Measurements from ENCODE around the gene PTPN21.

Gene PTPN21

GRCh38 chr14:88504602-88505001 is 50.2 kb downstream of the PTPN21 start:
- no peak for DNase-seq (ENCODE audit: low spot score)

GRCh38 chr14:88503754-88504406 is 50.9 kb downstream of the PTPN21 start:
- no peak for DNase-seq (ENCODE audit: low spot score)

GRCh38 chr14:88502740-88503139 is 52.1 kb downstream of the PTPN21 start:
- DNase-seq (ENCODE audit: low spot score) = no peak

- DNase-seq (ENCODE audit: low spot score) = no peak
These were observed 54.2 kb downstream of the PTPN21 start for GRCh38 chr14:88500611-88501010.

GRCh38 chr14:88499225-88499624 is 55.6 kb downstream of the PTPN21 start:
- DNase-seq (ENCODE audit: low spot score) = no peak

GRCh38 chr14:88496414-88496813 is 58.4 kb downstream of the PTPN21 start:
- DNase-seq (ENCODE audit: low spot score) = no peak

- DNase-seq (ENCODE audit: low spot score) = no peak
These were observed 61.2 kb downstream of the PTPN21 start for GRCh38 chr14:88493392-88494185.

GRCh38 chr14:88492272-88493089 is 62.3 kb downstream of the PTPN21 start:
- peak; percentile 76 for DNase-seq (ENCODE audit: low spot score)

- no peak for DNase-seq (ENCODE audit: low spot score)
These were observed 64.6 kb downstream of the PTPN21 start for GRCh38 chr14:88490168-88490567.

- no peak for DNase-seq (ENCODE audit: low spot score)
These were observed 65.9 kb downstream of the PTPN21 start for GRCh38 chr14:88488897-88489296.

- no peak for DNase-seq (ENCODE audit: low spot score)
These were observed 66.7 kb downstream of the PTPN21 start for GRCh38 chr14:88488081-88488480.

- no peak for DNase-seq (ENCODE audit: low spot score)
These were observed 72.3 kb downstream of the PTPN21 start for GRCh38 chr14:88482524-88482923.

- DNase-seq (ENCODE audit: low spot score) = no peak
These were observed 73.0 kb downstream of the PTPN21 start for GRCh38 chr14:88481794-88482193.

GRCh38 chr14:88481059-88481458 is 73.7 kb downstream of the PTPN21 start:
- DNase-seq (ENCODE audit: low spot score) = no peak

GRCh38 chr14:88479574-88479987 is 75.2 kb downstream of the PTPN21 start:
- DNase-seq (ENCODE audit: low spot score) = no peak

- no peak for DNase-seq (ENCODE audit: low spot score)
These were observed 75.9 kb downstream of the PTPN21 start for GRCh38 chr14:88478931-88479330.

GRCh38 chr14:88477513-88478250 is 77.1 kb downstream of the PTPN21 start:
- DNase-seq (ENCODE audit: low spot score) = no peak

GRCh38 chr14:88476825-88477224 is 78.0 kb downstream of the PTPN21 start:
- no peak for DNase-seq (ENCODE audit: low spot score)

GRCh38 chr14:88476214-88476774 is 78.5 kb downstream of the PTPN21 start:
- no peak for DNase-seq (ENCODE audit: low spot score)

- no peak for DNase-seq (ENCODE audit: low spot score)
These were observed 81.0 kb downstream of the PTPN21 start for GRCh38 chr14:88473791-88474190.

GRCh38 chr14:88470542-88471440 is 84.0 kb downstream of the PTPN21 start:
- no peak for DNase-seq (ENCODE audit: low spot score)

Measured in CD4-positive, alpha-beta T cell treated with Interleukin-2 at 100 ng/mL for 4 hours (primary cell).